ENCODE results near the gene STUB1.

STUB1 gene

GRCh38 chr16:725041-725376 is 44.8 kb downstream of the STUB1 start:
- peaks cover 4% of the 10 kb centered on the region for H3K36me3 ChIP-seq (ENCODE audit: control insufficient read depth, insufficient read depth, low read length)
- TF ChIP-seq CTCF (IDR thresholded peaks at IDR 0.05; ENCODE audit: insufficient read depth, low read length, poor library complexity, severe bottlenecking) = no peak
- no peaks in the 10 kb centered on the region for H3K27me3 ChIP-seq (replicated peaks; ENCODE audit: control insufficient read depth, insufficient read depth, low read length)
- no peak for DNase-seq (ENCODE audit: extremely low read depth, insufficient read length)
- H3K4me3 ChIP-seq (replicated peaks; ENCODE audit: low read depth, low read length) = no peak overlapping the region

GRCh38 chr16:725463-726187 is 45.4 kb downstream of the STUB1 start:
- Histone ChIP-seq H3K27me3 (replicated peaks; ENCODE audit: control insufficient read depth, insufficient read depth, low read length) (no peaks in the 10 kb centered on the region), H3K36me3 (ENCODE audit: control insufficient read depth, insufficient read depth, low read length) (peaks cover 7% of the 10 kb centered on the region), H3K4me3 (replicated peaks; ENCODE audit: low read depth, low read length) (no peak overlapping the region)
- DNase-seq (ENCODE audit: extremely low read depth, insufficient read length) = no peak
- TF ChIP-seq CTCF (IDR thresholded peaks at IDR 0.05; ENCODE audit: insufficient read depth, low read length, poor library complexity, severe bottlenecking) = no peak

GRCh38 chr16:726188-726437 is 45.9 kb downstream of the STUB1 start:
- no peak for DNase-seq (ENCODE audit: extremely low read depth, insufficient read length)
- Histone ChIP-seq H3K4me3 (replicated peaks; ENCODE audit: low read depth, low read length) (no peak overlapping the region), H3K36me3 (ENCODE audit: control insufficient read depth, insufficient read depth, low read length) (peaks cover 8% of the 10 kb centered on the region), H3K27me3 (replicated peaks; ENCODE audit: control insufficient read depth, insufficient read depth, low read length) (no peaks in the 10 kb centered on the region)
- no peak for TF ChIP-seq CTCF (IDR thresholded peaks at IDR 0.05; ENCODE audit: insufficient read depth, low read length, poor library complexity, severe bottlenecking)

- H3K4me3 ChIP-seq (replicated peaks; ENCODE audit: low read depth, low read length) = peak within 1 kb of the TSS; percentile 79
- peak; percentile 78 for DNase-seq (ENCODE audit: extremely low read depth, insufficient read length)
- no peak for TF ChIP-seq CTCF (IDR thresholded peaks at IDR 0.05; ENCODE audit: insufficient read depth, low read length, poor library complexity, severe bottlenecking)
- H3K27me3 ChIP-seq (replicated peaks; ENCODE audit: control insufficient read depth, insufficient read depth, low read length) = no peaks in the 10 kb centered on the region
- peaks cover 8% of the 10 kb centered on the region for H3K36me3 ChIP-seq (ENCODE audit: control insufficient read depth, insufficient read depth, low read length)
Measured at GRCh38 chr16:726438-727290, 46.5 kb downstream of the STUB1 start, which contains the start of the genes CCDC78 and HAGHL. Gene CCDC78 (minus strand): TSS chr16:726443. CDS start chr16:726367, 76 bp downstream. Gene HAGHL (plus strand): TSS chr16:727106. CDS start chr16:727510, 404 bp downstream.

GRCh38 chr16:727291-727977 is 47.2 kb downstream of the STUB1 start:
- DNase-seq (ENCODE audit: extremely low read depth, insufficient read length) = peak; percentile 62
- Histone ChIP-seq H3K36me3 (ENCODE audit: control insufficient read depth, insufficient read depth, low read length) (peaks cover 10% of the 10 kb centered on the region), H3K27me3 (replicated peaks; ENCODE audit: control insufficient read depth, insufficient read depth, low read length) (no peaks in the 10 kb centered on the region), H3K4me3 (replicated peaks; ENCODE audit: low read depth, low read length) (peak overlapping the region; percentile 79)
- no peak for TF ChIP-seq CTCF (IDR thresholded peaks at IDR 0.05; ENCODE audit: insufficient read depth, low read length, poor library complexity, severe bottlenecking)

Data from GM06990 (cell line).